WTC11 (cell line): ENCODE measurements around the gene BBS1. TPM values are rescaled to one million over a fixed set of nuclear protein-coding genes. Genes with fewer than 3 reads are reported as not detected.

Experiments
- ATAC-seq: fragments of 200-7000 bp; cut with Tn5 transposase; 2 replicates; pipeline ENCODE4 v1.10.0; 2021; ENCODE audit warnings: mild to moderate bottlenecking, moderate library complexity
- CTCF ChIA-PET: fragments of 300-600 bp; sonication (Branson Sonifier 250); formaldehyde crosslinking; loops from one replicate; lab custom pipeline; 2021; ENCODE audit warnings: antibody characterized with exemption; lab: Charles Lee
- POLR2A ChIA-PET: fragments of 350-600 bp; sonication (Branson Sonifier 250); formaldehyde crosslinking; loops from one replicate; lab custom pipeline; 2021; ENCODE audit warnings: antibody characterized with exemption; lab: Charles Lee
- DNase-seq: peaks from one replicate; pipeline ENCODE4 v3.0.0; 2021; ENCODE audit warnings: low spot score
- H3K27ac Mint-ChIP-seq: 2 replicates; pipeline ENCODE4 v1.8.0; 2021; ENCODE audit warnings: mixed read lengths
- H3K27me3 Mint-ChIP-seq: 2 replicates; pipeline ENCODE4 v1.8.0; 2021; ENCODE audit warnings: low read depth, mild to moderate bottlenecking, moderate library complexity, mixed read lengths
- H3K36me3 Mint-ChIP-seq: 2 replicates; pipeline ENCODE4 v1.8.0; 2021; ENCODE audit warnings: mixed read lengths
- H3K4me1 Mint-ChIP-seq: 2 replicates; pipeline ENCODE4 v1.8.0; 2022; ENCODE audit warnings: mixed read lengths
- H3K4me3 Mint-ChIP-seq: 2 replicates; pipeline ENCODE4 v1.8.0; 2021; ENCODE audit warnings: mild to moderate bottlenecking, moderate library complexity, mixed read lengths
- H3K9me3 Mint-ChIP-seq: 2 replicates; pipeline ENCODE4 v1.8.0; 2021; ENCODE audit warnings: mixed read lengths
- E2F1 ChIP-seq: sonication (generic); formaldehyde crosslinking; IDR thresholded peaks from 2 replicates; pipeline ENCODE4 v1.8.0; 2022; ENCODE audit warnings: mild to moderate bottlenecking, missing genetic modification reagents
- ELF4 ChIP-seq: sonication (generic); formaldehyde crosslinking; IDR thresholded peaks from 2 replicates; pipeline ENCODE4 v1.8.1; 2022; ENCODE audit warnings: low read depth, mild to moderate bottlenecking, moderate library complexity, missing genetic modification reagents
- ESRRA ChIP-seq: sonication (generic); formaldehyde crosslinking; IDR thresholded peaks from 2 replicates; pipeline ENCODE4 v1.8.1; 2022; ENCODE audit warnings: mild to moderate bottlenecking, missing genetic modification reagents, borderline replicate concordance
- FOXK1 ChIP-seq: sonication (generic); formaldehyde crosslinking; IDR thresholded peaks from 2 replicates; pipeline ENCODE4 v1.8.0; 2022; ENCODE audit warnings: mild to moderate bottlenecking, moderate library complexity, missing genetic modification reagents
- GTF2I ChIP-seq: fragments of 250-450 bp; sonication (Bioruptor Pico); conservative IDR thresholded peaks from 2 replicates; pipeline ENCODE4 v1.4.0; 2021; ENCODE audit warnings: mild to moderate bottlenecking
- HMGA2 ChIP-seq: fragments of 250-450 bp; sonication (Bioruptor Pico); IDR thresholded peaks from 2 replicates; pipeline ENCODE4 v1.4.0; 2021; ENCODE audit warnings: mild to moderate bottlenecking, moderate library complexity
- MAX ChIP-seq: sonication (generic); formaldehyde crosslinking; IDR thresholded peaks from 2 replicates; pipeline ENCODE4 v1.8.0; 2022; ENCODE audit warnings: mild to moderate bottlenecking, missing genetic modification reagents
- TCF7 ChIP-seq: sonication (generic); formaldehyde crosslinking; IDR thresholded peaks from 2 replicates; pipeline ENCODE4 v1.8.0; 2022; ENCODE audit warnings: mild to moderate bottlenecking, low read depth, missing genetic modification reagents, moderate library complexity
- ZNF396 ChIP-seq: fragments of 250-450 bp; sonication (Bioruptor Pico); IDR thresholded peaks from 2 replicates; pipeline ENCODE4 v1.8.0; 2021; ENCODE audit warnings: mild to moderate bottlenecking, moderate library complexity, borderline replicate concordance
- ZNF423 ChIP-seq: fragments of 250-450 bp; sonication (Bioruptor Pico); IDR thresholded peaks from 2 replicates; pipeline ENCODE4 v2.1.2; 2022; ENCODE audit warnings: mild to moderate bottlenecking, moderate library complexity
- total RNA-seq: library from RNA; stranded (reverse); gene quantifications from 3 replicates; pipeline ENCODE4 v1.2.3, GENCODE V29; 2021
- TF ChIP-seq, protein P1 (sequence below): sonication (generic); formaldehyde crosslinking; IDR thresholded peaks from 2 replicates; pipeline ENCODE4 v1.8.1; 2022; ENCODE audit warnings: mild to moderate bottlenecking, missing genetic modification reagents, moderate library complexity, borderline replicate concordance

The BBS1 gene
- total RNA-seq, 1 experiment from 2014 or later, result 26.8 TPM

DNA sequence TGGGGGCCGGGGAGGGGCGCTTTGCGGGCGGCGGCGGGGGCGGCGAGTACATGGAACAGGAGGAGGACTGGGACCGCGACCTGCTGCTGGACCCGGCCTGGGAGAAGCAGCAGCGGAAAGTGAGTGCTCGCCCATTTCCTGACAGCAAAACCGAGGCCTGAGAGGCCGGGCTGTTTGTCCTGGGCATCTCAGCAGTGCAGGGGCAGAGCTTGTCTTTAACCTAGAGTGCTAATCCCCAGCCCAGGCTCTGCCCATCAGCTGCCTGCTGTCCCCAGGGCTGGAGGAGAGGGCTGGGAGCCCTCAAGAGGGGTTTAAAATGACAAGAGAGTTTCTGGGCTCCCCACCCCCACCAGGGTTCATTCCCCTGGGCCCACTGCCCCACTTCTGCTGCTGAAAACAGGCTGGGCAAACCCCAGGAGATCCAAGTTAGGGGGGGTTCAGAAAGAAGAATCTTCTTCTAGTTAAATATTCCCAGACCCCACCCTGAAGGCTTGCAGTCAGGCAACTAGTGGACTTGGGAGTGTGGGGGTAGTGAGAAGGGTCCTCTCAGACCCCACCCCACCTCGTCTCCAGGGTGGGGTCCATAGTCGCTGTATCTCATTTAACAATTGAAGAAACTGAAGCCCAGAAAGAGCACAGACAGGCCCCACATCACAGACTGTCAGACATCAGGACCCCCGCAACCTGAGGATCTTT is 36.7 kb downstream of the BBS1 start:
- ChIA-PET CTCF (interaction anchor here (0.8 to 2.9 kb wide), 15 partner anchors 12 to 299 kb away, joined by 3 to 34 read pairs (median 5); partner anchors contain the start of genes CCDC87, CCS, DPP3 and MRPL11), POLR2A (interaction anchor here (0.8 to 2.0 kb wide), 8 partner anchors 16 to 130 kb away, joined by 3 to 23 read pairs (median 6); partner anchors contain the start of genes BBS1, CCDC87, CCS and DPP3)
- no peaks in the 10 kb centered on the region for H3K9me3 Mint-ChIP-seq
- H3K4me3 Mint-ChIP-seq, result peak overlapping the region; percentile 85
- no peaks in the 10 kb centered on the region; the same call in 1 of the 2 replicates for H3K36me3 Mint-ChIP-seq
- TF ChIP-seq TCF7 (no peak), GTF2I (CRISPR knock-in tag) (peak; percentile 79)
- no peaks in the 10 kb centered on the region for H3K27me3 Mint-ChIP-seq
- 0 out of 2 replicates have a peak overlapping the region, but pooled peaks have one; percentile 93 for H3K27ac Mint-ChIP-seq
- H3K4me1 Mint-ChIP-seq, result peaks cover 38% of the 10 kb centered on the region
- no peak for ATAC-seq
- no peak for DNase-seq

DNA sequence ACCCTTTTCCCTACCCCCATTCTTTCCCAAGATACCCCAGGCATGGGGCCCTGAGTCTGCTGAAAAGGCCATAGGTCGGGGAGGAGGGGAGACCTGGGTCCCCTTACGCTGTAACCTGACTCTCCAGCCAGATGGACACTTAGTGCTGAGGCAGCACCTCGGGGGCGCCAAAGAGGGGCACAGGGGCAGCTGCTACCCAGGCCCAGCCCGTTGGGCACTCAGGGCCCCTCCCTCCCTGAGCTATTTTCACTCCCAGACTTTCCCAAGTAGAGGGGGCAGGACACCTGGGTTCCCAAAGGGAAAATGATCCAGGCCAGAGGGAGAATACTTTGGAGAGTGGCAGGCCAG is 37.2 kb downstream of the BBS1 start:
- ATAC-seq, result no peak
- ChIA-PET CTCF (interaction anchor here (0.9 to 2.9 kb wide), 4 partner anchors 12 to 130 kb away, joined by 3 to 16 read pairs (median 4); partner anchors contain the start of genes CCDC87, CCS, PELI3 and RBM4B), POLR2A (no interaction called here)
- Mint-ChIP-seq H3K9me3 (no peaks in the 10 kb centered on the region), H3K27ac (no peak overlapping the region), H3K27me3 (no peaks in the 10 kb centered on the region), H3K4me3 (peak overlapping the region; percentile 85), H3K36me3 (no peaks in the 10 kb centered on the region; the same call in 1 of the 2 replicates), H3K4me1 (peaks cover 38% of the 10 kb centered on the region)
- DNase-seq, result peak; percentile 41
- no peak for TF ChIP-seq FOXK1 (CRISPR knock-in tag)
- TF ChIP-seq MAX, result 0 out of 2 replicates have a peak, but pooled peaks have one; percentile 5

DNA sequence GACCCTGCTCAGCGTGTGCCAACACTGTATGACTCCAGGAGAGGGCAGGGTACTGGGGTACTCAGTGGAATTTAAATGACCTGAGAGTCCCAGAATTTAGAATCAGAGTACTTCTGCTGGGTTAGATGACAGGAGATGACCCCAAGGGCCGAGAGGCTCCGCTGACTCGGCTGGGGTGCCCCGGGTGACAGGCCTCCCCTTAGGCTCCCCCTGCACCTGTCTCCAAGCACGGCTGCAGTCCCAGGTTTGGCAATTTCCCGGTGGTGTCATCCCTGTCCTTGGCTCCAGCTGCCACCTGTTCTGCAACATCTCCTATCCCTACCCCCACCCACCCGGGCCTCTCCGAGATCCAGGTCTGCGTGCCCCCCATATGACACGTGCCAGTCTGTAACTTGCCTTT is 37.6 kb downstream of the BBS1 start:
- Mint-ChIP-seq H3K27ac (no peak overlapping the region), H3K27me3 (no peaks in the 10 kb centered on the region), H3K9me3 (no peaks in the 10 kb centered on the region), H3K4me1 (peaks cover 38% of the 10 kb centered on the region), H3K4me3 (peak overlapping the region; percentile 85), H3K36me3 (no peaks in the 10 kb centered on the region; the same call in 1 of the 2 replicates)
- POLR2A ChIA-PET, result no interaction called here
- no peak for ATAC-seq
- TF ChIP-seq, protein P1, sequence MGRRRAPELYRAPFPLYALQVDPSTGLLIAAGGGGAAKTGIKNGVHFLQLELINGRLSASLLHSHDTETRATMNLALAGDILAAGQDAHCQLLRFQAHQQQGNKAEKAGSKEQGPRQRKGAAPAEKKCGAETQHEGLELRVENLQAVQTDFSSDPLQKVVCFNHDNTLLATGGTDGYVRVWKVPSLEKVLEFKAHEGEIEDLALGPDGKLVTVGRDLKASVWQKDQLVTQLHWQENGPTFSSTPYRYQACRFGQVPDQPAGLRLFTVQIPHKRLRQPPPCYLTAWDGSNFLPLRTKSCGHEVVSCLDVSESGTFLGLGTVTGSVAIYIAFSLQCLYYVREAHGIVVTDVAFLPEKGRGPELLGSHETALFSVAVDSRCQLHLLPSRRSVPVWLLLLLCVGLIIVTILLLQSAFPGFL, result no peak
- CTCF ChIA-PET, result interaction anchor here (0.9 to 1.0 kb wide), 3 partner anchors 81 to 474 kb away, joined by 3 to 4 read pairs (median 4); partner anchors contain the start of genes PELI3 and RBM4B
- no peak for DNase-seq

DNA sequence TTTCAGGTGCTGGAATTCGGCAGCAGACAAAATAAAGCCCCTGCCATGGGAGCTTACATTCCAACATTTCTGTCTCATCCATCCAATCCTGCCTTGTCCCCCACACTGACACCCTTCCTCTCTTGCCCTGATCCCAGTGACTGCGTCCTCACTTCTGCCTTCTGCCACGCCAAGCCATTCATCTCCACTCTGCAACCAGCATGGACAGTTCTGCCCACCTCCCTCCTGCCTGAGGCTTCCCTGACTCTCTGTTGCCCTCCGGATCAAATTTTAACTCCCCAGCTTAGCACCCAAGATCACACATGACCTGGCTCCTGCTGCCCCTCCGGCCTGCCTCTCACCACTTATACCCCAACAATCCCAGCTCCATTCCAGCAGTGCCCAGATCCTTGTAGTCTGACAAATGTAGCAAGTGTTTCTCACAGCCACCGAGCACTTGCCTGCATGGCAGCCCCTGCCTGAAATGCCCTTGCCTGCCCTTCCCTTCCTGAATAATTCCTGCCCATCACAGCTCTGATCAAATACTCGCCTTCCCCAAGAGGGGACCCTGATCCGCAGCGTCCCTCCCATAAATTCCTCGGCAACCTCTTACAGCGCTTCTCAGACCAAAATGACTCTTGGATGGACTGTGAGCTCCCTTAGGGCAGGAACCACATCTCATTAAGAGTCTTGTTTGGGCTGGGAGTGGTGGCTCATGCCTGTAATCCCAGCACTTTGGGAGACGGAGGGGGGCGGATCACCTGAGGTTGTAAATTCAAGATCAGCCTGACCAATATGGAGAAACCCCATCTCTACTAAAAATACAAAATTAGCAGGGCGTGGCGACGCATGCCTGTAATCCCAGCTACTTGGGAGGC is 38.6 kb downstream of the BBS1 start:
- peak overlapping the region; percentile 49 for H3K27ac Mint-ChIP-seq
- TF ChIP-seq ZNF396 (no peak), ESRRA (CRISPR knock-in tag) (no peak), ELF4 (no peak), E2F1 (CRISPR knock-in tag) (no peak), HMGA2 (CRISPR knock-in tag) (no peak), ZNF423 (CRISPR knock-in tag) (no peak)
- no peaks in the 10 kb centered on the region for H3K27me3 Mint-ChIP-seq
- CTCF ChIA-PET, result interaction anchor here (0.7 to 1.0 kb wide), 3 partner anchors 43 to 473 kb away, joined by 3 to 4 read pairs (median 3); partner anchors contain the start of gene CCDC87
- ATAC-seq (no peak), DNase-seq (no peak)
- peaks cover 34% of the 10 kb centered on the region for H3K4me1 Mint-ChIP-seq
- H3K4me3 Mint-ChIP-seq, result peak overlapping the region; percentile 20
- POLR2A ChIA-PET, result interaction anchor here (0.9 kb wide), 1 partner anchor 129 kb away, joined by 3 read pairs; the partner anchor contains the start of gene RBM4B
- H3K36me3 Mint-ChIP-seq, result no peaks in the 10 kb centered on the region; the same call in 1 of the 2 replicates
- no peaks in the 10 kb centered on the region for H3K9me3 Mint-ChIP-seq
